Measurements from ENCODE around the gene DBNDD2.

Gene DBNDD2, protein sequence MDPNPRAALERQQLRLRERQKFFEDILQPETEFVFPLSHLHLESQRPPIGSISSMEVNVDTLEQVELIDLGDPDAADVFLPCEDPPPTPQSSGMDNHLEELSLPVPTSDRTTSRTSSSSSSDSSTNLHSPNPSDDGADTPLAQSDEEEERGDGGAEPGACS

DNA sequence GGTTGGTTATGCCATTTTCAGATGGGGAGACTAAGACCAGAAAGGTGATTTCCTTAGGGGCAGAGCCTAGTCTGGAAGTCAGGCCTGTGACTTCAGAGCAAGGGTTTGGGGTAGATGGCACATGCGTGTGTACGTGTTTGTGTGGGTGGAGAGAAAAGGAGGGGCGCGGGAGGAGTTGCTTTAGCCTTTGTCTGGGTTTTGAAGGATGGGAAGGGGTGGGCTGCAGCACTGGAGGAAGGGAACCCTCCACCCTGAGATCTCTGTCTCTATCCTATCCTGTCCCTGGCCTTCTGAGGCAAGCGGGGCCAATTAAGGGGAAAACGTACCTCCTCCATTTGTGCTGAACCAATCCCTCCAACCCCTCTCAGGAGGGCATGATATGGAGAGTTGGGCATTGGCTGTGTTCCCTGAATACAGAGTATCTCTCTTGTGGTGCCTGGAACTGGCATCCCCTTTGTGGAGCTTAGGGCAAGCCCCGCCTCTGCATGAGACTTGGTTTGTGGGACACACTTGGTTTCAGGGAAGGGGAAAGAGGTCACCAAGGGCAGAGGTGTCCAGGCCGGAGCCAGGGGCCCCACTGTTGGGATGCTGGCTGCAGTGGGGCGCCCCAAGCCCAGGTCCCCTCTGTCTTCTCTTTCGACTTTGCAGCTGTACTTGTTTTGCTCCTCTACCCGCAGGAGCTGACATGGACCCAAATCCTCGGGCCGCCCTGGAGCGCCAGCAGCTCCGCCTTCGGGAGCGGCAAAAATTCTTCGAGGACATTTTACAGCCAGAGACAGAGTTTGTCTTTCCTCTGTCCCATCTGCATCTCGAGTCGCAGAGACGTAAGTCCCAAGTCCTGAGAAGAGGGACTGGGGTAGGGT, at the start of gene DBNDD2:
DBNDD2 (plus strand) TSS at position 507 of the 863 bp plus-strand sequence; CDS start at position 686, 179 bp downstream.
- peak; percentile 19 to 28 for DNase-seq

DNA sequence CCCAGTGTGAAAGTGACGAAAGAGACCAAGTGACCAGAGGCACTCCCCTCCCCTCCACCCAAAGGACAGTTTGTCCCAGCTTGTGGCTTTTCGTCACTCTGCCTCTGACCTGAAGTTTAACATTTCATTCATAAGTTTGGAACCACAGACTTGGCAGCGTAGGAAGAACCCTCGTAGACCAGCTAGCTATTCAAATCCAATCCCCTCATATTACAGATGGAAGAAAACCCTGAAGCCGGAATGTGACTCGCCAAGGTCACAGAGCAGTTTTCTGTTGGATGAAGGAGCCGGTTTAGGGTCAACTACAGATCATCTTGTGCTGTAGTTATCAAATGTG, 49.1 kb upstream of the DBNDD2 start:
- no peak for DNase-seq

DNA sequence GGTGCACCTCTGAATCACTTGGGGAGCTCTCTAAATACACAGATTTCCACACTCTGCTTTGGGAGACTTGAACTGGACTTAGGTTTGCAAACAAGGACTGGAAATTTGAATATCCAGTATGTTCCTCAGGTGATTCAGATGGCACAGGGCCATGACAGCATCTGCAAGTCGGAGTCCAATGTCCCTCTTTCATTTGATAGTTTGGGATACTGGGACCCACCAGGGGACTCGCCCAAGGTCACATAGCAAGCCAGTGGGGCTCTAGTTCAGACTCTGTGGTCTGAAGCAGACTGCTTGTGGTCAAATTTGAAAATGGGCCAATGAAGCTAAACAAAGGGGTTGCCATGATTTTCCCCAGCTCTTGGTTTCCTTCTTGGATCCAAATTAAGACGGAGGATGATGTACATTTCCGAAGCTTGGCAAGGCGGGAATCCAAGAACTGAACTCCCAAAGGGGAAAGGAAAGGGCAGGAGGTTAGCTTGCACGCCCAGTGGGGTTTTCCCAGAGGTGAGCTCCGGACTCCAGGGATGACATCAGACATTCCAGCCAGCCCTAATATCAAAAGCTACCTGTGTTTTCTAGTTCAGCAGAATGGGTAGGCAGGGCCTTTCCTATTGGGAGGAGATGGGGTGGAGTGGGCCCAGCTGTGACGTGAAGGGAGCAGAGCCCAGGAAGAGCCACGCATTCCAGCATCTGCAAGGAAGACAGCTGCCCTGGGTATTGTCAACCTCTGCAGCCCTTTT, 48.5 kb upstream of the DBNDD2 start:
- no peak for DNase-seq

DNA sequence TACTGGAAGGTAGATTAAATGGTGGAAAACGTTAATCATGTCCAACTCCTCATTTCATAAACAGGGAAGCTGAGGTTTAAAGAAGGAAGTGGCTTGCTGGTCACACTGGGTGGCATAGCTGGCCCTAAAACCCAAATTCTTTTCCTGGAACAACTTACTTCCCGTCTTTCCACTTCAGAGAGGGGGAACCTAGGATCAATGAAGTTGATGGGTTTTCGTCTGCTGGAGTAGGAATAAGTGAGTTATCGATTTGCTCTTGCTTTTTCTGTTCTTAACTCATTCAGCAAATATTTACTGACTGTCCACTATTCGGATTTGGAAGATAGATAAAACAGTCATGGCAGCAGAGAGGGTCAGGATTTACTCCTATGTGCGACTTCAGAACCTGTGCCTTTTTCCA, 46.3 kb upstream of the DBNDD2 start:
- no peak for DNase-seq

DNA sequence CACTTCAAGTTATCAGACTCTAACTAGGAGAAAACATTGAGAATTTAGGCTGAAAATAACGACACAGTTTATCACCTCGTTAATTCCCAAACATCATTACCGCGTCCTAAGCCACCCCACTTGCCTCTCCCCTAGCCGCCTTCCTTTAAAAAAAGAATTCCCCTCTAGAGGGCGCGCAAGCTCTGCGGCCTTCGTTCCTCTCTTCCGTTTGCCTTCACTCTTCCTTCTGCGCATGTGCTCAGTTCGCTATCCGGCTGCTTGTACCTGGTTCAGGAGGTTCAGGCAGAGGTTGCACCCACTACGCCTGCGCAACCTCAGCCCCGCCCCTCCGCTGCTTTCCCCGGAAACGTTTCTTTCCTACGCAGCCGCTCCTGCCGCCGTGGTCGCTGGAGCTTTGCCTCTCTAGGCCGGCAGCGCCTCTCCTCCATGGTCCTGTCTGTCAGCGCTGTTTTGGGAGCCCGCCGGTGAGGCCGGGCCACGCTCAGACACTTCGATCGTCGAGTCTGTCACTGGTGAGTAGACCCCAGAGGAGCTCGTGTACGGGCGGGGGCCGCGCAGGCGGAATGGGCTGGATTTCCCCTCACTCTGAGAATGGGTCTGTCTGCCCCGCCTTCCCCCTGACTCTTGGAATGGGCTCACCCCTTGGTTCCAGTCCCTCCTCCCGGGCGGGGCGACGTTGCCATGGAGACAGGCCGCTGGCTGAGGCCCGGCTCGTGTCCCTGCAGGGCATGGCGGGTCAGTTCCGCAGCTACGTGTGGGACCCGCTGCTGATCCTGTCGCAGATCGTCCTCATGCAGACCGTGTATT, 45.1 kb upstream of the DBNDD2 start, which contains the start of gene SYS1:
SYS1 (plus strand) TSS at position 353 of the 807 bp plus-strand sequence; CDS start at position 729, 376 bp downstream.
- peak; percentile 99 for DNase-seq

DNA sequence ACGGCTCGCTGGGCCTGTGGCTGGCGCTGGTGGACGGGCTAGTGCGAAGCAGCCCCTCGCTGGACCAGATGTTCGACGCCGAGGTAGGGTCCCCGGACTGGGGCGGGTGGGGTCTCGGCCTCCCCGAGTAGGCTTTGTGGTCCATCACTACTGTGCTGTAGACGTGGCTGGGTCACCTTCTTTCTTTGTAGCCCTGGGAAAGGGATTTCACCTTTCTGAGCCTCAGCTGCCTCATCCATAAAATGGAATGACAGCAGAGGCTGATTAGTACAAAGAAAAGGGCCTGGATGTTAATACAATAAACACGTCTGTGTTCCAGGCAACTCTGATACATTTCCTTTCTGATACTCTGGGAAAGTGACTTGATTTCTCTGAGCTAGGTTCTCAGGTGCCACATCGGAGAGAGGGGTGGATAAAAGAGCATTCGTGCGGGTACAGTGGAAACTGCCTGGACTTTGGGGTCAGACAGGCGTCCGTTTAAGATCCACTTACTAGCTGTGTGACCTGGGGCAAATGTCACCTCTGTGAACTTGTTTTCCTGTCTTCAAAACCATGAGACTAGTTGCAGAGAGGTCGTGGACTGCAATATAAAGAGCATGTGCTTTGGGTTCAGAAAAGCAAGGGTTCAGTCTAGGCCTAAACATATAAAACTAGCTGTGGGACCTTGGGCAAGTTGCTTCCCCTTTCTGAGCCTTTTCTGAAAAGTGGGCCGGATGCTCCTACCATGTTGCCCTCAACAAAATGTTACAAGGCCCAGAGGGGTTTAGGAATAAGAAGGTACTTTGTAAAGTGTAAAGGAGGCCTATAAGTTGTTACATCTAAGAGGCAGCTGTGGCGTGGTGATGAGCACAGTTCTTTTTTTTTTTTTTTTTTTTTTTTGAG, 44.2 kb upstream of the DBNDD2 start:
- no peak for DNase-seq

DNA sequence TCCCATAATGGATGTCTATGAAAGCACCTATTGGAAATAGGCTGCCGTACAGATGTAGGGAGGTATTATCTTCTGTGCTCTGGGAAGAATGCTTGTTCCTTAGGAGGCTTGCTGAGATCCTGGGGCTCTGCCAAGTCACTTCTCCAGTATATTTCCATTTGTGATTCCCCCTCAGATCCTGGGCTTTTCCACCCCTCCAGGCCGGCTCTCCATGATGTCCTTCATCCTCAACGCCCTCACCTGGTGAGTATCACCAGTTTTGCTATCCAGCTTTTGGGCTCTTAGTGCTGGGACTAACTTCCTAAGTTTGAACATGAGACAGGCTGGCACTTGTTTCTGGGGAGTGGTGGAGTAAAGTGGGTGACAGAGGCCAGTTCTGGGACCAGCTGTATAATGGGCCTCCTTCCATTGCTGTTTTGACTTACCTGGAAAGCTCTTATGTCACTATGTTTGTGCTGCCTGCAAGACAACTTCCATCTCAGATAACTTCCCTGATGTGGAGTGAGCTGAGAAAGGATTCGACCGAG, 42.6 kb upstream of the DBNDD2 start:
- DNase-seq, result no peak

DNA sequence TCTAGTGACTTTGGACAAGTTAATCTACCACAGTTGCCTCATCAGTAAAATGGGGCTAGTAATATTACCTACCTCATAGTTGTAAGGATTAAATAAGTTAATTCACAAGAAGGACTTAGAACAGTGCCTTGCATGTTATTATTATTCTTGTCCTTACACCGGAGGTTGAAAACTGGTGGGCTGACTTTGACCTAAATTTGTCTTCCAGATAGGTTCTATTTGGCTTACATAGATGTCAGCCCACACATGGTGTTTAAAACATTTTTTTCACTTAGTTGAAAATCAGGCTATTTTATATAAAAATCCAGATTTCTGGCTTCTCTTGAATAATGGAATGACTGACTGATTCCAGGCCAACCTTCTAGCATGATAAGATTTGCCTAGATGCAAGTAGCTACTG, 41.9 kb upstream of the DBNDD2 start:
- DNase-seq, result no peak

DNA sequence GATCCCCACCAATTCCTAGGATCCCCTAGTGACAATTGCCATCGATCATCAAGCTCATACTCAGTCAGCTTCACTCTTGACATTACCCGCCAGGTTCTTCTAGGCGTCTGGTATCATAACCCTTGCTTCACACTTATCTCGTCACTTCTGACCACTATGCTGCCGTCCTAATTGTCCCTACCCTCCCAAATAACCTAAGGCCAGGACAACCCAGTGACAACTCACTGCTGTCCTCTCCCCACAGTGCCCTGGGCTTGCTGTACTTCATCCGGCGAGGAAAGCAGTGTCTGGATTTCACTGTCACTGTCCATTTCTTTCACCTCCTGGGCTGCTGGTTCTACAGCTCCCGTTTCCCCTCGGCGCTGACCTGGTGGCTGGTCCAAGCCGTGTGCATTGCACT, 41.5 kb upstream of the DBNDD2 start:
- DNase-seq, result no peak

DNA sequence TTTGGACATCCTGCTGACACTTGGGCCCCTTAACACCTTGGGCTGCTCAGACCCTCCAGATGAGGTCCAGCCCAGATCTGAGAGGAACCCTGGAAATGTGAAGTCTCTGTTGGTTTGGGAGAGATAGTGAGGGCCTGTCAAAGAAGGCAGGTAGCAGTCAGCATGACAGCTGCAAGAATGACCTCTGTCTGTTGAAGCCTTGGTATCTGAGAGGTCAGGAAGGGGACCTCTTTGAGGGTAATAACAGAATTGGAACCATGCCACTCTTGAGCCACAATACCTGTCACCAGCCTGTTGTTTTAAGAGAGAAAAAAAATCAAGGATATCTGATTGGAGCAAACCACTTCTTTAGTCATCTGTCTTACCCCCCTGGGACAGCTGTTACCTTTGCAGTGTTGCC, 41.0 kb upstream of the DBNDD2 start:
- DNase-seq, result no peak

DNA sequence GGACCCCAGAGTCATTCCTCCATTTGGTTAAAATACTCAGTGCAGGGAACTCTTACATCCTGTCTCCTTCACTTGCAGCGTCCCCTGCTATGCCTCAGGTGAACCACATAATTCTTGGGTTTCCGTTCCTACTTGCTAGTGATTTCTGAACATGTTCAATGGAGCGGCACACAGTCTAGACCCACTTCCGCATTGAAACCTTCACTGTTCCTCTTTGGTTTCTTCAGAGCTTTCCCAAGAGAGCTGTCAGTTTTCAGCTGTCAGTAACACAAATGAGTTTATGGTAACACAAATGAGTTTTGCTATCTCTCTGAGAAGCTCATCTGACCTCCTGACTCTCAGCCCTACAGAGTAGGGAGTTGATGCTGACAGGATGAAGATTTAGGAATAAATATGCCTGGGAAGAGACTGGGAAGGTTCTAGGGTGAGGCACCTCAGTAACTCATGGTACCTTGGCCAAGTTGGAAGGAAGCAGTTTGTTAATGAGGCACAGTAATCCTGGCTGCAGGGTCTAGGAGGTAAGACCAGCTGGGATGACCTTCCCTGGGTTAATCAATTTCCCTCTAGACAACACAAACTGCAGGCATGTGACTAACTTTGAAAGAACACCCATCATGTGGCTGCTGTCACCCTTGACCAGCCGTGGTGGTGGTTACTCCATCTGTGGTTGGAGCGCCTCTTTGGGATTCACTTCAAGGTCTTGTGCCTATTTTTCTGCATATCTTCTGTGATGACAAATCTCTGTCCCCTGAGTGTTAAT, 39.7 kb upstream of the DBNDD2 start:
- DNase-seq, result peak in 1 of 2 experiments; percentile 17

DNA sequence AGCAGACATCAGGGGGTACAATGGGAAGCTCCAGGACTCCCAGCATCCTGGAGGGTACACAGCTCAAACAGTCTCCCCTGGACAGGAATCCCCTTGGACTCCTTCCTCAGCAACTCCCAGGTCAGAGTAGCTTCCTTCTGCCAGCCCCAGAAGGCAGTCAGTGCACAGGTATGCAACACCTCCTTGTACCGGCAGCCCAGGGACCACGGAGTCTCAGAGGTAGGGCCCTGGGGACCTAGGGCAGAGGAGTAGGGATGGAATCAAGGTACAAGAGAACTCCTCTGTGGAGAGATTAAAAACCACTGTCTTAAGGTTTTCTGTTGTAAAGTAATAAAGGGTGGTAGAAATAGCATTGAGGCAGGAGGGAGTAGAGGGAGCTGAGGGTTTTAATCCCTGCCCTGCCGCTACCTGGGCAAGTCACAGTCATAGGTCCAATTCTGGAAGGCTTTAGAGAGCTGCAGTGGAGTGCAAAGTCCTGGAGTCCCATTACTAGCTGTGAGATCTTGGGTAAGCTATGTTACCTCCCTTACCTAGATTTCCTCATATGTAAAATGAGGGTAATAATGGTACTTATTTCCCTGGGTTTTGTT, 37.4 kb upstream of the DBNDD2 start:
- DNase-seq, result no peak

DNA sequence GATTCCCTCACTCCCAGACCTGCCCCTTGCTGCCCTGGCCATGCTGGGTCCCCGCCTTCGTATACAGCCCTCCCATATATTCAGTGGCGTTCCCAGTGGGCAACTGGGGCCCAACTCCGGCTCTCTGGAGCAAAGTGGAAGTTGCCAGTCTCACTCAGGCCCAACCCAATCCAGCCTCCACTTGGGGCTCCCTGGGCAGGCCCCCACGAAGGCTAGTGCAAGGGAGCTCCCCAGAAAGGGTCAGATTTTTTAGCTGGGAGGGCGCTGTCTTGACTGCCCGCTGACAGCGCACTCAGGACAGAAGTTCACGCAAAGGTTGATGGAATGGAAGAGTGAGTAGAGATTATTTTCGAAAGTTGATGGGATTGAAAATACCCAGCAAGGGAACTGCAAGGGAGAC, 35.8 kb upstream of the DBNDD2 start:
- no peak for DNase-seq

DNA sequence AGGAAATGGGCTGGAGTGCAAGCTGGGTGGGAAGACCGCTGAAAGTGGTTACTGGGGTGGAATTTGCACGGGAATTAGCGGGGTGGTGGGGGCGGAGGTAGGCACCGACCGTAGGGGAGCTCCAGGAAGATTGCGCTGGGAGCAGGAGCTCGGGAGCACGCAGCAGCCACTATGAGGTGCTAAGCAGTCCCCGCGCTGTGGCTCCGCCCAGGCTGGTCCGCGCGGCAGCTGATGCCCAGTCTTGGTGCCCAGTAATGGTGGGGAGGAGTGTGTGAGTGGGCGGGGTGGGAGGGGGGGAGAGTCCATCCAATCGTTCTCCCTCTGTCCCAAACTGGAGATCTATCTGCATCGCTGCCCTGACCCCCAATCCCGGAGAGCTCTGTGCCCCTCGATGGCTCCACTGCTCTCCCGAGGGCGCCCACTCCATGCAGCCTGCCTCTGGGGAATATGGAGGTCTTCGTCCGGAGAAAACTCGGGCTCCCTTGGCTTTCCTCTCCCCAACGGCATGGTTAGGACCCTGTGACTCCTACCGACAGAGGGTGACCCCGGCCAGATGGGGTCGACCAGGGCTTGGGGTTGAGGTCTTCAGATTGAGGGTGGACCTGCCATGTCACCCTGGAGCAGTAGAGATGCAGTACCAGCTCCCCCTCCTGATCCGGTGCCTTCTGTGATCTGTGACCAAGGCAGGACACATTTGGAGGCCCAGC, 35.3 kb upstream of the DBNDD2 start:
- no peak for DNase-seq

DNA sequence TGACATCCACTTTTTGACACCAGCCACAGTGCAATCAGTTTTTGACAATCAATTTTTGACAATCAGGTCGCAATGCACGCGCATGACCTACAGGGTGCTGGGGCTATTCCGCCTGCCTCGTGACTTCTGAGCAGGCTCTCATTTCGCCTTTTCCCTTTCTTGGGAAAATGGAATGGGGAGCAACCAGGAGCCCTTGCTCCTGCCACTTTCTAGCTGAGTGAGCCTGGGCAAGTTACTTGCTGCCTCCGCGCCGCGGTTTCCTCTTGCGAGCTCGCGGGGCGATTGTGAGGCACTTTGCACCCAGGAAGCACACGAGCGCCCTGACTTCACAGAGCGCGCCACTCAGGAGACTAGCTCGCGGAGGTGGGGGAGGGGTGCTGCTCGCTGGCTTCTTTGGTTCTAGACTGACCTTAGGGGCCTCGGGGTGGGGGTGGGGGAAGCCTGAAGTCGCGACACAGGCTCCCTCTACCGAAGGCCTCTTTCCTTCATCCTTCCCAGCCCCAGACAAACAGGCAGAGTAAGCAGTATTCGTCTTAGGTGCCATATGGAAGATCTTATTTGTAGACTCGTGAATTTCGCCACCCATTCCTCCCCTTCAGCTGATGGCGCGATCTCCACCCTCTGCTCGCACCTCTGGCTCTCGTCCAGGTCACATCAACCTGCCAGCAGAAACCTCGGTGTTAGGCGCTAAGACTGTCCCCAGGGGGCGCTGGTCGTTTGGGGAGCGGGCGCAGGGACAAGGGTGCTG, 34.6 kb upstream of the DBNDD2 start:
- peak; percentile 90 to 91 for DNase-seq

DNA sequence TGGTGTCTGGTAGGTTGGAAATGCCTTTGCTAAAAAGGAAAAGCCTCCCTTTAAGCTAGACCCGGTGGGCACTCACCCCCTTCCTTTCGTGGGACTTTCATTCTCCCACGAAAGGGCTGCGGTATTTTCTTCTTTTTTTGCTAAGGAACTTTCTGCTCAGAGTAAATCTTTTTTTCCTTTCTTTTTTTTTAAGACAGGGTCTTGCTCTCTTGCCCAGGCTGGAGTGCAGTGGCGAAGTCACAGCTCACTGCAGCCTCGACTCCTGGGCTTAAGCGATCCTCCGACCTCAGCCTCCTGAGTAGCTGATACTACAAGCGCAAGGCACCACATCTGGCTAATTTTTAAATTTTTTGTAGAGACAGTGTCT, 34.0 kb upstream of the DBNDD2 start:
- DNase-seq, result no peak

DNA sequence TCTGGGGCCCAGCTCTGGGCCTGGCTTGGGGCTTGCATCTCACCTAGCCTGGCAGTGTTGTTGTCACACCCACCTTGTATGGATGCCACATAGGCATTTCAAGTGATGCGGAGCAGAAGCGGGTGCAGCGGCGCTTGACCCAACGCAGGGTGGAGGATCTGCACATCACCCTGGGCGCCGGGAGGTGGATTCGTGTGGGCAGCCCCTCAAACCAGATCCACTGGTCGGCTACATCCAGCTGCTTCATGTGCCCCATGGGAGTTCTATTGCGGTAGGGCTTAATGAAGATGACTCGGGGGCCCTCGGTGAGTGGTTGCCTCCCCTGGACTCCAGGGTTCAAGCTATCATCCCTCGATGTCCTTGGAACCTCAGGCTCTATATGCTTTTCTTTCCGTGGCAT, 33.1 kb upstream of the DBNDD2 start:
- no peak for DNase-seq

DNA sequence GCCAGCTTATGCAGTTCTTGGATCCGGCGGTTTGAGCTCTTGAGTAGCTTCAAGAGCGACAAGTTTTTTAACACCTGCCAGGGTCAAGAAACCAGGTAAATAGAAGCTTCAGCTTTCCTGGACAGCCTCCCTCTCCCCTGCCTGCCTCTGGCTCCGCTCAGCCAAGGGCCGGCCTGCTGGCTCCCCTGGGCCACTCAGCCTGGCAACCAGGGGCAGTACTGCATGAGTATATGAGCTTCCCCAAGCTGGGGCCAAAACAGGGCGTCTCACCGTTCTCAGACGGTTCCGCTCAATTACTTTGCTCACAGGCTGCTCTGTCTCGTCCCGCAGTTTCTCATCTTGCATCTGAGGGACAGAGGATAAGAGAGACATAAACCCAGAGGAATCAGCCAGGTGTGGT, 30.8 kb upstream of the DBNDD2 start:
- DNase-seq, result no peak

DNA sequence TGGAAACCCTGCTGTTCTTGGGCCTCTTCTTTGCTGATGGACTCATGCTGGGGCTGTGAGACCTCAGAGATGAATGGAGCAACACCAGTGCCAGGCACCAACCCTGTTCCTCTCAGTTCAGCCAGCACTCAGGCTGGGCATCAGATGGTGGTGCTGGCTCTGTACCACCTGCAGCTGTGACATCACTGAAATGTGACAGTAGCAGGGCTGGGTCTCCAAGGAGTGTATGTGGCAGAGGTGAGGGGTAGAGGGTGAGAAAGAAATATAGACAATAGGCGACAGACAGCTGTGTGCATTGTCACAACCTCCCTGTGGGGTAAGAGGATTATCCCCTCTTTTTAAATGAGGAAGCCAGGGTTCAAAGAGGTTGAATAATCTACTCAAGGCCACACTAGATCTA, 29.9 kb upstream of the DBNDD2 start, which contains the start of gene TP53TG5:
TP53TG5 (minus strand) TSS at position 135 of the 400 bp plus-strand sequence; CDS start at position 46, 89 bp downstream.
- DNase-seq, result no peak
